HG02798 (cell line): ENCODE measurements around the gene ASB17.
A peak's percentile ranks its signal among the peaks of the same experiment; 100 is the strongest.
"Not testable (repeated sequence)": the region's sequence is repeated elsewhere in the genome, so short reads cannot be mapped to it uniquely, and the experiment has no call there.

Experiments
- ATAC-seq: cut with Tn5 transposase; IDR thresholded peaks from one replicate; pipeline ENCODE4 v1.9.1; 2021; ENCODE audit warnings: mild to moderate bottlenecking; ENCODE audit not compliant: unreplicated experiment, poor library complexity

The ASB17 gene

GRCh38 chr1:75932304-75932703 is at the start of gene ASB17:
TSS of gene ASB17 (minus strand) at chr1:75932404. CDS start at chr1:75932291, 113 bp downstream.
- ATAC-seq = no peak

GRCh38 chr1:75980972-75981897 is 49.0 kb upstream of the ASB17 start:
- peak; percentile 47 for ATAC-seq

- ATAC-seq = no peak
These were observed 38.4 kb upstream of the ASB17 start for GRCh38 chr1:75970631-75971030.

- ATAC-seq = no peak
These were observed 37.3 kb upstream of the ASB17 start for GRCh38 chr1:75969550-75969949.

GRCh38 chr1:75967719-75968118 is 35.5 kb upstream of the ASB17 start:
- ATAC-seq = no peak

GRCh38 chr1:75964760-75965408 is 32.7 kb upstream of the ASB17 start:
- ATAC-seq = no peak

- ATAC-seq = not testable (repeated sequence)
These were observed 32.0 kb upstream of the ASB17 start for GRCh38 chr1:75964110-75964759.

- no peak for ATAC-seq
These were observed 22.4 kb upstream of the ASB17 start for GRCh38 chr1:75954586-75954985.

- no peak for ATAC-seq
These were observed 21.3 kb upstream of the ASB17 start for GRCh38 chr1:75953461-75953860.

- ATAC-seq = no peak
These were observed 19.8 kb upstream of the ASB17 start for GRCh38 chr1:75952016-75952415.

GRCh38 chr1:75950176-75950575 is 18.0 kb upstream of the ASB17 start:
- no peak for ATAC-seq

- not testable (repeated sequence) for ATAC-seq
These were observed 10.8 kb upstream of the ASB17 start for GRCh38 chr1:75943037-75943436.

- ATAC-seq = no peak
These were observed 4.8 kb upstream of the ASB17 start for GRCh38 chr1:75937034-75937433.

GRCh38 chr1:75922698-75923097 is 9.5 kb downstream of the ASB17 start:
- no peak for ATAC-seq

GRCh38 chr1:75916834-75917233 is 15.4 kb downstream of the ASB17 start:
- ATAC-seq = no peak

GRCh38 chr1:75908717-75909152 is 23.5 kb downstream of the ASB17 start:
- peak; percentile 63 for ATAC-seq

- no peak for ATAC-seq
These were observed 30.8 kb downstream of the ASB17 start for GRCh38 chr1:75901371-75901770.

GRCh38 chr1:75884437-75884836 is 47.8 kb downstream of the ASB17 start:
- no peak for ATAC-seq

- no peak for ATAC-seq
These were observed 52.2 kb downstream of the ASB17 start for GRCh38 chr1:75879985-75880384.

- no peak for ATAC-seq
These were observed 61.3 kb downstream of the ASB17 start for GRCh38 chr1:75870951-75871350.
